Fibroblast of skin of left biceps (primary cell): ENCODE data around the gene FOXA3.

ENCODE experiments used
- DNase-seq, 2 experiments: peaks; one replicate each; pipeline ENCODE4 v3.0.0-alpha.2; 2013; ENCODE audit warnings: low read depth in 2 of 2

Gene FOXA3

GRCh38 chr19:45873219-45873772 lies 9.2 kb downstream of the FOXA3 start:
- no peak for DNase-seq

GRCh38 chr19:45874620-45874966 lies 10.5 kb downstream of the FOXA3 start:
- DNase-seq = no peak

GRCh38 chr19:45876161-45876410 lies 12.0 kb downstream of the FOXA3 start:
- DNase-seq = no peak

- DNase-seq = peak; percentile 18 to 25
These were observed 12.5 kb downstream of the FOXA3 start for GRCh38 chr19:45876411-45877197.

GRCh38 chr19:45878043-45878794 lies 14.1 kb downstream of the FOXA3 start:
- no peak for DNase-seq

- DNase-seq = no peak
These were observed 14.9 kb downstream of the FOXA3 start for GRCh38 chr19:45879055-45879454.

- no peak for DNase-seq
These were observed 15.8 kb downstream of the FOXA3 start for GRCh38 chr19:45879971-45880370.

- no peak for DNase-seq
These were observed 17.2 kb downstream of the FOXA3 start for GRCh38 chr19:45881082-45881908.

GRCh38 chr19:45881909-45882528 lies 17.9 kb downstream of the FOXA3 start:
- no peak for DNase-seq

GRCh38 chr19:45882652-45883585 lies 18.8 kb downstream of the FOXA3 start:
- peak; percentile 45 to 53 for DNase-seq

GRCh38 chr19:45883586-45883880 lies 19.4 kb downstream of the FOXA3 start:
- DNase-seq = no peak

GRCh38 chr19:45883881-45884681 lies 20.0 kb downstream of the FOXA3 start:
- no peak for DNase-seq

- no peak for DNase-seq
These were observed 20.8 kb downstream of the FOXA3 start for GRCh38 chr19:45884682-45885555.

- peak; percentile 73 to 79 for DNase-seq
These were observed 21.7 kb downstream of the FOXA3 start, which contains the start of gene IRF2BP1 for GRCh38 chr19:45885556-45886426. Gene IRF2BP1, minus strand, starts transcription at chr19:45886141. Its CDS starts 367 bp downstream, at chr19:45885774.

- peak; percentile 81 to 82 for DNase-seq
These were observed 22.5 kb downstream of the FOXA3 start for GRCh38 chr19:45886427-45887199.

GRCh38 chr19:45887200-45887710 lies 23.1 kb downstream of the FOXA3 start:
- DNase-seq = no peak
